Liver (tissue), 9 donors: ENCODE data around the gene SMPDL3A. TPM values are rescaled to one million over a fixed set of nuclear protein-coding genes. Genes with fewer than 3 reads are reported as not detected.

ENCODE experiments used
- DNase-seq: peaks from one replicate; pipeline ENCODE4 v3.0.0-alpha.2; 2017; ENCODE audit warnings: low spot score
- H3K27ac ChIP-seq, 2 donors: one replicate each; pipeline ENCODE4 v1.7.0; 2013; ENCODE audit warnings: inconsistent platforms in 2 of 2, low read length in 2 of 2, control low read depth in 1 of 2, low read depth in 1 of 2, mild to moderate bottlenecking in 1 of 2
- H3K27me3 ChIP-seq, 4 donors: one replicate each; pipeline versions ENCODE4 v1.6.1 to v1.7.0; 2013; ENCODE audit warnings: low read length in 3 of 4, inconsistent platforms in 1 of 4, mild to moderate bottlenecking in 1 of 4, moderate library complexity in 1 of 4; ENCODE audit not compliant: control insufficient read depth in 4 of 4, insufficient read depth in 4 of 4
- H3K36me3 ChIP-seq, 4 donors: one replicate each; pipeline versions ENCODE4 v1.6.1 to v1.7.0; 2013; ENCODE audit warnings: low read length in 3 of 4, mild to moderate bottlenecking in 3 of 4, low read depth in 1 of 4, moderate library complexity in 1 of 4; ENCODE audit not compliant: control insufficient read depth in 4 of 4, insufficient read depth in 3 of 4
- H3K4me1 ChIP-seq, 4 donors: one replicate each; pipeline versions ENCODE4 v1.6.1 to v1.7.0; 2013; ENCODE audit warnings: low read length in 3 of 4, mild to moderate bottlenecking in 3 of 4, moderate library complexity in 1 of 4; ENCODE audit not compliant: control insufficient read depth in 4 of 4, insufficient read depth in 4 of 4
- H3K4me3 ChIP-seq, 3 donors: one replicate each; pipeline versions ENCODE4 v1.6.1 to v1.7.0; 2013; ENCODE audit warnings: low read length in 3 of 3, control low read depth in 1 of 3, low read depth in 1 of 3, mild to moderate bottlenecking in 1 of 3
- H3K9ac ChIP-seq, 2 donors: one replicate each; pipeline ENCODE4 v1.7.0; 2013; ENCODE audit warnings: low read length in 2 of 2, mild to moderate bottlenecking in 2 of 2, moderate library complexity in 2 of 2, control low read depth in 1 of 2, low read depth in 1 of 2
- H3K9me3 ChIP-seq, 4 donors: one replicate each; pipeline versions ENCODE4 v1.6.1 to v1.7.0; 2013; ENCODE audit warnings: low read length in 3 of 4; ENCODE audit not compliant: control insufficient read depth in 4 of 4
- EGR1 ChIP-seq, 2 donors: IDR thresholded peaks; 2 replicates each; pipeline ENCODE4 v1.6.1; 2016 to 2018; ENCODE audit warnings: antibody characterized with exemption in 2 of 2, low read depth in 2 of 2
- FOXA1 ChIP-seq: IDR thresholded peaks from 2 replicates; pipeline ENCODE4 v1.6.1; 2016; ENCODE audit warnings: antibody characterized with exemption
- FOXA2 ChIP-seq: IDR thresholded peaks from 2 replicates; pipeline ENCODE4 v1.6.1; 2016; ENCODE audit warnings: antibody characterized with exemption
- GABPA ChIP-seq, 2 donors: IDR thresholded peaks in 1 of 2; conservative IDR thresholded peaks in 1 of 2; 2 replicates each; pipeline ENCODE4 v1.6.1; 2016; ENCODE audit warnings: antibody characterized with exemption in 2 of 2, mild to moderate bottlenecking in 1 of 2, moderate library complexity in 1 of 2
- HNF4A ChIP-seq, 2 donors: conservative IDR thresholded peaks; 2 replicates each; pipeline ENCODE4 v1.6.1; 2016; ENCODE audit warnings: antibody characterized with exemption in 2 of 2, mild to moderate bottlenecking in 2 of 2
- HNF4G ChIP-seq: IDR thresholded peaks from 2 replicates; pipeline ENCODE4 v1.6.1; 2016; ENCODE audit warnings: antibody characterized with exemption
- JUND ChIP-seq, 2 donors: IDR thresholded peaks; 2 replicates each; pipeline ENCODE4 v1.6.1; 2016; ENCODE audit warnings: antibody characterized with exemption in 2 of 2
- MAX ChIP-seq: IDR thresholded peaks from 2 replicates; pipeline ENCODE4 v1.6.1; 2016; ENCODE audit warnings: antibody characterized with exemption
- RAD21 ChIP-seq, 2 donors: IDR thresholded peaks; 2 replicates each; pipeline ENCODE4 v1.6.1; 2016; ENCODE audit warnings: antibody characterized with exemption in 2 of 2, mild to moderate bottlenecking in 2 of 2
- SP1 ChIP-seq: IDR thresholded peaks from 2 replicates; pipeline ENCODE4 v1.6.1; 2018; ENCODE audit warnings: antibody characterized with exemption, mild to moderate bottlenecking
- TAF1 ChIP-seq: conservative IDR thresholded peaks from 2 replicates; pipeline ENCODE4 v1.6.1; 2016; ENCODE audit warnings: antibody characterized with exemption, mild to moderate bottlenecking
- YY1 ChIP-seq: IDR thresholded peaks from 2 replicates; pipeline ENCODE4 v1.6.1; 2016; ENCODE audit warnings: antibody characterized with exemption, mild to moderate bottlenecking
- WGBS: extraction: QIAGEN DNeasy Blood & Tissue Kit; methylation state at CpG from one replicate; pipeline ENCODE4 v1.1.7; 2013; 5-methylcytosine and 5-hydroxymethylcytosine counted together
- polyA plus RNA-seq, 2 donors: library from polyadenylated mRNA; stranded (reverse) in 1 of 2; unstranded in 1 of 2; fragments of 200-250 nt in 1 of 2; fragments of >200 nt in 1 of 2; fragmentation: Nextera tagmentation in 1 of 2; extraction: Ambion mirVana in 1 of 2; gene quantifications; one replicate each; pipeline versions ENCODE4 v1.2.1 to v1.2.3, GENCODE V29; 2013 to 2015
- total RNA-seq, 2 donors: library from RNA; depleted of rRNA; stranded (reverse); fragments of >200 nt; gene quantifications; one replicate each; pipeline ENCODE4 v1.2.3, GENCODE V29; 2014
- TF ChIP-seq, protein P1 (sequence below): IDR thresholded peaks from 2 replicates; pipeline ENCODE4 v1.6.1; 2016; ENCODE audit warnings: antibody characterized with exemption
- TF ChIP-seq, protein P2 (sequence below): fragments of 150-350 bp; IDR thresholded peaks from 2 replicates; pipeline ENCODE4 v1.5.1; 2017; ENCODE audit warnings: improper control_type of control experiment, low read depth, low read length; ENCODE audit not compliant: missing input control
- TF ChIP-seq, protein P3 (sequence below): IDR thresholded peaks from 2 replicates; pipeline ENCODE4 v1.6.1; 2016; ENCODE audit warnings: antibody characterized with exemption, mild to moderate bottlenecking
- donor health status: healthy.
- donor health status: healthy.
- donor health status: healthy.
- donor health status: healthy.
- donor health status: healthy.

SMPDL3A gene
- total and polyA plus RNA-seq, 4 donors, result 17.3 to 61.4 (median 32.3) TPM

DNA sequence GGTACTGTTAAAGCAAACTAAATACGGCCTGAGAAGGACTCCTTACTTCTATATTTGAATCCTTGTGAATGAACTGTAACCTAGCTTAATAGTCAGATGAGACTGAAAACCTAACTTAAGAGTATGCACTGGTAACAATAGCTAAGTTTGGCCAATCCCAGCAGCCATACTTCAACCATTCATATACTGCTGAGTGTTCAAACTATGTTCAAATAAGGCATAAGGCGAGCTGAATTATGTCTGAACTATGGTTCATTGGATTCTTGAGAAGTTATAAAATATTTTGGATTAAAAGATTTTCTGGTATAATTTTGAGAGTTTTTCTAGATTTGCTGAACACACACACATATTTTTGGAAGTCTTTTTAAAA lies 2.2 kb downstream of the SMPDL3A start:
- no peak for DNase-seq
- Histone ChIP-seq H3K36me3 (no peaks in the 10 kb centered on the region), H3K4me3 (peak overlapping the region in 2 of 3 donors; percentile 13 to 80), H3K27me3 (no peaks in the 10 kb centered on the region), H3K27ac (peak overlapping the region; percentile 96), H3K9ac (peak overlapping the region in 1 of 2 donors; percentile 96), H3K9me3 (no peaks in the 10 kb centered on the region), H3K4me1 (peaks cover 3 to 41% (median 22%) of the 10 kb centered on the region in 4 donors)
- TF ChIP-seq, protein P1, sequence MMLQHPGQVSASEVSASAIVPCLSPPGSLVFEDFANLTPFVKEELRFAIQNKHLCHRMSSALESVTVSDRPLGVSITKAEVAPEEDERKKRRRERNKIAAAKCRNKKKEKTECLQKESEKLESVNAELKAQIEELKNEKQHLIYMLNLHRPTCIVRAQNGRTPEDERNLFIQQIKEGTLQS, result no peak
- TF ChIP-seq MAX (no peak), YY1 (no peak), FOXA2 (no peak), HNF4G (no peak), SP1 (no peak), JUND (IDR thresholded peaks at IDR 0.05) (no peak), GABPA (IDR thresholded peaks at IDR 0.05 in 1 of 2, conservative IDR thresholded peaks at IDR 0.05 in 1 of 2) (no peak), TAF1 (no peak)
- TF ChIP-seq, protein P2, sequence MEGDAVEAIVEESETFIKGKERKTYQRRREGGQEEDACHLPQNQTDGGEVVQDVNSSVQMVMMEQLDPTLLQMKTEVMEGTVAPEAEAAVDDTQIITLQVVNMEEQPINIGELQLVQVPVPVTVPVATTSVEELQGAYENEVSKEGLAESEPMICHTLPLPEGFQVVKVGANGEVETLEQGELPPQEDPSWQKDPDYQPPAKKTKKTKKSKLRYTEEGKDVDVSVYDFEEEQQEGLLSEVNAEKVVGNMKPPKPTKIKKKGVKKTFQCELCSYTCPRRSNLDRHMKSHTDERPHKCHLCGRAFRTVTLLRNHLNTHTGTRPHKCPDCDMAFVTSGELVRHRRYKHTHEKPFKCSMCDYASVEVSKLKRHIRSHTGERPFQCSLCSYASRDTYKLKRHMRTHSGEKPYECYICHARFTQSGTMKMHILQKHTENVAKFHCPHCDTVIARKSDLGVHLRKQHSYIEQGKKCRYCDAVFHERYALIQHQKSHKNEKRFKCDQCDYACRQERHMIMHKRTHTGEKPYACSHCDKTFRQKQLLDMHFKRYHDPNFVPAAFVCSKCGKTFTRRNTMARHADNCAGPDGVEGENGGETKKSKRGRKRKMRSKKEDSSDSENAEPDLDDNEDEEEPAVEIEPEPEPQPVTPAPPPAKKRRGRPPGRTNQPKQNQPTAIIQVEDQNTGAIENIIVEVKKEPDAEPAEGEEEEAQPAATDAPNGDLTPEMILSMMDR, result no peak
- TF ChIP-seq, protein P3, sequence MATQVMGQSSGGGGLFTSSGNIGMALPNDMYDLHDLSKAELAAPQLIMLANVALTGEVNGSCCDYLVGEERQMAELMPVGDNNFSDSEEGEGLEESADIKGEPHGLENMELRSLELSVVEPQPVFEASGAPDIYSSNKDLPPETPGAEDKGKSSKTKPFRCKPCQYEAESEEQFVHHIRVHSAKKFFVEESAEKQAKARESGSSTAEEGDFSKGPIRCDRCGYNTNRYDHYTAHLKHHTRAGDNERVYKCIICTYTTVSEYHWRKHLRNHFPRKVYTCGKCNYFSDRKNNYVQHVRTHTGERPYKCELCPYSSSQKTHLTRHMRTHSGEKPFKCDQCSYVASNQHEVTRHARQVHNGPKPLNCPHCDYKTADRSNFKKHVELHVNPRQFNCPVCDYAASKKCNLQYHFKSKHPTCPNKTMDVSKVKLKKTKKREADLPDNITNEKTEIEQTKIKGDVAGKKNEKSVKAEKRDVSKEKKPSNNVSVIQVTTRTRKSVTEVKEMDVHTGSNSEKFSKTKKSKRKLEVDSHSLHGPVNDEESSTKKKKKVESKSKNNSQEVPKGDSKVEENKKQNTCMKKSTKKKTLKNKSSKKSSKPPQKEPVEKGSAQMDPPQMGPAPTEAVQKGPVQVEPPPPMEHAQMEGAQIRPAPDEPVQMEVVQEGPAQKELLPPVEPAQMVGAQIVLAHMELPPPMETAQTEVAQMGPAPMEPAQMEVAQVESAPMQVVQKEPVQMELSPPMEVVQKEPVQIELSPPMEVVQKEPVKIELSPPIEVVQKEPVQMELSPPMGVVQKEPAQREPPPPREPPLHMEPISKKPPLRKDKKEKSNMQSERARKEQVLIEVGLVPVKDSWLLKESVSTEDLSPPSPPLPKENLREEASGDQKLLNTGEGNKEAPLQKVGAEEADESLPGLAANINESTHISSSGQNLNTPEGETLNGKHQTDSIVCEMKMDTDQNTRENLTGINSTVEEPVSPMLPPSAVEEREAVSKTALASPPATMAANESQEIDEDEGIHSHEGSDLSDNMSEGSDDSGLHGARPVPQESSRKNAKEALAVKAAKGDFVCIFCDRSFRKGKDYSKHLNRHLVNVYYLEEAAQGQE, result no peak
- 47% methylated on average over 2 of the region's 2 CpGs for WGBS

DNA sequence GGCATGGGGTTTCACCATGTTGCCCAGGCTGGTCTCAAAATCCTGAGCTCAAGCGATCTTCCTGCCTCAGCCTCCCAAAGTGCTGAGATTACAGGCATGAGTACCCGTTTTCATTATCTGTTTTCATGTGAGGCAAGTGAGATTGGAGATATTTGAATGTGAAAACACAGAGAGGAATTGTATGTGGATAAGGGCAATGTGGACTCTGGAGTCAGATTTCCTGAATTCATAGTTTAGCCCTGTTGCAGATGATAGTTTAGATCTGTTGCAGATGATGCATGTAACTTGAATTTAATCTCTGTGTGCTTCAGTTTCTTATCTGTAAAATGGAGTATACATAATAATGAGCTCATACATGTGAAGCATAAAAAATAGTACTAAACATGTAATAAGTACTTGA lies 3.7 kb downstream of the SMPDL3A start:
- Histone ChIP-seq H3K4me3 (no peak overlapping the region), H3K4me1 (peaks cover 5 to 45% (median 24%) of the 10 kb centered on the region in 4 donors), H3K9ac (peak overlapping the region in 1 of 2 donors; percentile 1), H3K36me3 (peaks cover 0 to 2% (median 0%) of the 10 kb centered on the region in 4 donors), H3K27me3 (no peaks in the 10 kb centered on the region), H3K9me3 (no peaks in the 10 kb centered on the region), H3K27ac (peak overlapping the region; percentile 74 to 85)
- TF ChIP-seq RAD21 (IDR thresholded peaks at IDR 0.05) (no peak), FOXA1 (no peak), EGR1 (IDR thresholded peaks at IDR 0.05; ENCODE audit: low read depth in 2 of 2) (no peak), SP1 (no peak), FOXA2 (no peak), HNF4A (conservative IDR thresholded peaks at IDR 0.05) (no peak), JUND (IDR thresholded peaks at IDR 0.05) (no peak), GABPA (IDR thresholded peaks at IDR 0.05 in 1 of 2, conservative IDR thresholded peaks at IDR 0.05 in 1 of 2) (no peak)
- TF ChIP-seq, protein P3, result no peak
- TF ChIP-seq, protein P1, result no peak
- DNase-seq, result no peak
- 65% methylated on average over 2 of the region's 2 CpGs for WGBS
